Parathyroid adenoma (tissue), 2 donors: ENCODE data around the gene RELB.

ENCODE experiments used
- H2AFZ ChIP-seq: fragments of 300-600 bp; sonication (generic); one replicate; pipeline ENCODE4 v1.7.0; 2017; ENCODE audit warnings: antibody characterized with exemption, mild to moderate bottlenecking
- H3K27ac ChIP-seq: fragments of 300-600 bp; sonication (generic); one replicate; pipeline ENCODE4 v1.7.0; 2017
- H3K27me3 ChIP-seq: fragments of 300-600 bp; sonication (generic); one replicate; pipeline ENCODE4 v1.7.0; 2017; ENCODE audit warnings: low read length; ENCODE audit not compliant: control insufficient read depth, insufficient read depth
- H3K36me3 ChIP-seq: fragments of 300-600 bp; sonication (generic); one replicate; pipeline ENCODE4 v1.7.0; 2017; ENCODE audit warnings: low read length; ENCODE audit not compliant: control insufficient read depth, insufficient read depth
- H3K4me1 ChIP-seq: fragments of 300-600 bp; sonication (generic); one replicate; pipeline ENCODE4 v1.7.0; 2017; ENCODE audit warnings: control low read depth
- H3K4me2 ChIP-seq: fragments of 300-600 bp; sonication (generic); one replicate; pipeline ENCODE4 v1.7.0; 2017; ENCODE audit warnings: low read length
- H3K4me3 ChIP-seq: fragments of 300-600 bp; sonication (generic); one replicate; pipeline ENCODE4 v1.7.0; 2017; ENCODE audit warnings: low read depth, low read length
- H3K79me2 ChIP-seq: fragments of 300-600 bp; sonication (generic); one replicate; pipeline ENCODE4 v1.7.0; 2017; ENCODE audit warnings: control low read depth
- H3K9ac ChIP-seq: fragments of 300-600 bp; sonication (generic); one replicate; pipeline ENCODE4 v1.7.0; 2017; ENCODE audit warnings: mild to moderate bottlenecking
- H3K9me3 ChIP-seq: fragments of 300-600 bp; sonication (generic); one replicate; pipeline ENCODE4 v1.7.0; 2017; ENCODE audit warnings: low read length; ENCODE audit not compliant: control insufficient read depth
- TF ChIP-seq, protein P1 (sequence below): fragments of 300-600 bp; sonication (generic); IDR thresholded peaks from one replicate; pipeline ENCODE4 v1.7.0; 2017; ENCODE audit warnings: antibody characterized with exemption, mild to moderate bottlenecking
- donor health status: primary hyperparathyroidism.

Gene RELB

DNA sequence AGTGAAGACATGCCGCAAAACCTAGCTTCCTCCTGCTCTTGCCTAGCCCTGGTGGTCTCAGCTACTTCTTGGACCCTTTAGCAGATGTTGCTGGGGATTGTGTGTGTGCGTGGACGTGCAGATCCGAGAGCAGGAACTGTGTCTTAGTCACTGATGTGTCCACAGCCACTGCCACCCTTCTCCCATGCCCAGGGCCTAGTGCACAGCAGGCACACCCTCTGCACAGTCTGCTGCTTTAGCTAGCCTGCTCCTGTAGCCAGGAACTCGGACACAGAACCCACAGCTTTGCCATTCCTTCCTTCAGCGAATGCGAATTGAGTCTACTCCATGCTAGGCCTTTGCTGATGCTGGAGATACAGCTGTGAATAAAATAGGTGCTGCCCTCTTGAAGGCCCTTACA lies 43.7 kb upstream of the RELB start:
- Histone ChIP-seq H3K27ac (no peak overlapping the region), H2AFZ (no peak overlapping the region), H3K4me2 (no peak overlapping the region), H3K9me3 (no peaks in the 10 kb centered on the region), H3K27me3 (no peaks in the 10 kb centered on the region), H3K4me1 (peaks cover 8% of the 10 kb centered on the region), H3K79me2 (peaks cover 69% of the 10 kb centered on the region), H3K36me3 (no peaks in the 10 kb centered on the region), H3K9ac (no peak overlapping the region), H3K4me3 (no peak overlapping the region)
- TF ChIP-seq, protein P1, sequence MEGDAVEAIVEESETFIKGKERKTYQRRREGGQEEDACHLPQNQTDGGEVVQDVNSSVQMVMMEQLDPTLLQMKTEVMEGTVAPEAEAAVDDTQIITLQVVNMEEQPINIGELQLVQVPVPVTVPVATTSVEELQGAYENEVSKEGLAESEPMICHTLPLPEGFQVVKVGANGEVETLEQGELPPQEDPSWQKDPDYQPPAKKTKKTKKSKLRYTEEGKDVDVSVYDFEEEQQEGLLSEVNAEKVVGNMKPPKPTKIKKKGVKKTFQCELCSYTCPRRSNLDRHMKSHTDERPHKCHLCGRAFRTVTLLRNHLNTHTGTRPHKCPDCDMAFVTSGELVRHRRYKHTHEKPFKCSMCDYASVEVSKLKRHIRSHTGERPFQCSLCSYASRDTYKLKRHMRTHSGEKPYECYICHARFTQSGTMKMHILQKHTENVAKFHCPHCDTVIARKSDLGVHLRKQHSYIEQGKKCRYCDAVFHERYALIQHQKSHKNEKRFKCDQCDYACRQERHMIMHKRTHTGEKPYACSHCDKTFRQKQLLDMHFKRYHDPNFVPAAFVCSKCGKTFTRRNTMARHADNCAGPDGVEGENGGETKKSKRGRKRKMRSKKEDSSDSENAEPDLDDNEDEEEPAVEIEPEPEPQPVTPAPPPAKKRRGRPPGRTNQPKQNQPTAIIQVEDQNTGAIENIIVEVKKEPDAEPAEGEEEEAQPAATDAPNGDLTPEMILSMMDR: no peak

DNA sequence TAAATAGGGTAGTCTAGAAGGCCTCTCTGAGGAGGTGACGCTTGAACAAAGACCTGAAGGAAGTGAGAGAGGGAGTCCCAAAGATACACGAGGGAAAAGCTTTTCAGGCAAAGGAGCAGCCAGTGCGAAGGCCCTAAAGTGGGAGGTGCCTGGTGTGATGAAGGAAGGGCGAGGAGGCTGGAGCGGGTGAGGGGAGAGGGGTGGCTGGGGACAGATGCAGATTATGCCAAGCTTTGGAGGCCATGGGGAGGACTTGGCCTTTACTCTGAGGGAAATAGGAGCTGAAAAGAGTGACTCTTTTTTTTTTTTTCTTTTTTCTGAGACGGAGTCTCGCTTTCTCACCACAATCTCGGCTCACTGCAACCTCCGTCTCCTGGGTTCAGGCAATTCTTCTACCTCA lies 43.2 kb upstream of the RELB start:
- peaks cover 8% of the 10 kb centered on the region for H3K4me1 ChIP-seq
- no peak overlapping the region for H3K4me2 ChIP-seq

DNA sequence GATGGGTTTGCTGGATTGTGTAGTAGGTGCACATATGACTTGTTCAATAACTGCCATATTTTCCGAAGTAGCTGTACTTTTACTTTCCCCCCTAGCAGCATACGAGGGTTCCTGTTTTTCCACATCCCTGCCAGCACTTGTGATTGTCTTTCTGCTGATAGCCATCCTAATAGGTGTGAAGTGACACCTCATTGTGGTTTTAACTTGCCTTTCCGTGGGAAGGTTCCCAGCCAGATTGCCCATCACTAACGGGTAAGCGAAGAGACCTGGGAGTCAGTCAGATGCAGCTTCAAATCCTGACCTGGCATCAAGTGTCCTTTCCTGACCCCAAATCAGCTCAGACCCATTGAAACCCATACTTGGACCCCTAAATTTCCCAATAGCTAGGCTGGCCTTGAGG lies 41.6 kb upstream of the RELB start:
- Histone ChIP-seq H3K9me3 (no peaks in the 10 kb centered on the region), H3K4me1 (peaks cover 8% of the 10 kb centered on the region), H3K27ac (no peak overlapping the region), H3K4me3 (no peak overlapping the region), H3K4me2 (no peak overlapping the region), H3K36me3 (no peaks in the 10 kb centered on the region), H2AFZ (no peak overlapping the region), H3K27me3 (no peaks in the 10 kb centered on the region), H3K79me2 (peaks cover 55% of the 10 kb centered on the region), H3K9ac (no peak overlapping the region)
- TF ChIP-seq, protein P1: no peak

More for the DNA sequence above, 43.2 kb upstream of the RELB start:
- Histone ChIP-seq H3K79me2 (peaks cover 67% of the 10 kb centered on the region), H3K36me3 (no peaks in the 10 kb centered on the region), H2AFZ (no peak overlapping the region), H3K9me3 (no peaks in the 10 kb centered on the region), H3K9ac (no peak overlapping the region), H3K27me3 (no peaks in the 10 kb centered on the region), H3K27ac (no peak overlapping the region), H3K4me3 (no peak overlapping the region)
- TF ChIP-seq, protein P1: no peak

DNA sequence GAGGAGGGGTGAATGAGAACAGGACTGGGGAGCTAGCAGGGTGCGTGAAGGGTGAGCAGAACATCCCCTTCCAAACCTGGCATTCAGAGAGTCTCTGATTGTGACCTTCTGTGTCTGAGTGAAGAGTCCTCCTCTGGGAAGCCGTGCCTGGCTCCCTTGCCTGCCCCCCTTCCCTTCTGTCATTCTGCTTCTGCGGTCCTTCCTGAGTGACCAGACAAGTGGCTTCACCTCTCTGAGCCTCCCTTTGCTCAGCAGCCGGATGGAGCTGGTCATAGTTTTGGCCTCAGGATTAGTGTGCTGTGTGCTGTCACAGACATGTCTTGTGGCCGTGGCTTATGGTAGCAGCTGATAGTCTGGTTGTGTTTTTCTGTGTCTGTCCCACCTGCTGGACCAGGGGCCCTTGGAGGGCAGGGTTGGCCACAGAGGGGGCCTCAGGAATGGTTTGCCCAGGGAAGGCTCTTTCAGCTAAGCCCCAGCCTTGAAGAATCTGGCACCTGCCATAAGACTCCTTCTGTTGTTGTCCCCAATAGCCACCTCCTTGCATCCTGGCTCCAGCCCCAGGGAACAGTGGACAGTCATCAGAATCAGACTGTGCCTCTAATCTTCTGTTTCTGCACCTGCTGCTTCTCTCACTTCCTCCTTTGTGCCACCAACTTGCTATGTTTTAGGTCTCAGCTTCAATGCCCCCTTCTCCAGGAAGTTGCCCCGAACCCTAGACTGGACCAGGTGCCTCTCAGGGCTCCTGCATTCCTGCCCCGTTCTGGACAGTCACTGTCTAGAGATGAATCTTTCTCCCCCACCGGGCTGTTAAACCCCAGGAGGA lies 40.1 kb upstream of the RELB start:
- Histone ChIP-seq H3K79me2 (peaks cover 48% of the 10 kb centered on the region), H3K4me3 (no peak overlapping the region), H3K9ac (no peak overlapping the region), H3K36me3 (no peaks in the 10 kb centered on the region), H3K27ac (no peak overlapping the region), H3K27me3 (no peaks in the 10 kb centered on the region), H2AFZ (no peak overlapping the region), H3K4me1 (peaks cover 7% of the 10 kb centered on the region), H3K9me3 (no peaks in the 10 kb centered on the region), H3K4me2 (no peak overlapping the region)
- TF ChIP-seq, protein P1: no peak

DNA sequence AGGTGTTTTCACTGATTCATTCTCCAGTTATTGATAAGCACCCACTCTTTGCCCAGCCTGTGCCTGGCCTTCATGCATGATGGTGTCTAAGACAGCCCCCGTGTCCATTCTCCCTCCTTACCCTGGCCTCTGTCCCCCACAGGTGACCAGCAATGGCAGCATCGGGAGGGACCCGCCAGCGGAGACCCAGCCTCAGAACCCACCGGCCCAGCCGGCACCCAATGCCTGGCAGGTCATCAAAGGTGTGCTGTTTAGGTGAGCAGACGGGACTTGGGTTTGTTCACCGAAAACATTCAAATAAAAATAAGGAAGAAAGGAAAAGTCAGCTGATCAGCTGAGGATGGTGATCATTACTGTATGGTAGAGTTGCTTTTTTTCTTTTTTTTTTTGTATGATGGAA lies 39.4 kb upstream of the RELB start:
- TF ChIP-seq, protein P1: no peak
- Histone ChIP-seq H3K4me1 (no peaks in the 10 kb centered on the region), H3K9me3 (no peaks in the 10 kb centered on the region), H3K27ac (no peak overlapping the region), H3K36me3 (no peaks in the 10 kb centered on the region), H3K27me3 (no peaks in the 10 kb centered on the region), H2AFZ (no peak overlapping the region), H3K79me2 (peaks cover 43% of the 10 kb centered on the region), H3K4me3 (no peak overlapping the region), H3K4me2 (no peak overlapping the region), H3K9ac (no peak overlapping the region)
